Measurements from ENCODE around the gene IL17B. TPM values are rescaled to one million over a fixed set of nuclear protein-coding genes. Genes with fewer than 3 reads are reported as not detected.

The IL17B gene
- total and polyA plus RNA-seq, 3 donors from 2014 or later: 4.7 to 12.4 (median 5.0) TPM

GRCh38 chr5:149358294-149358651 is 20.8 kb downstream of the IL17B start:
- no peaks in the 10 kb centered on the region for H3K36me3 ChIP-seq (ENCODE audit: low read depth, missing control alignments)
- peak overlapping the region; percentile 52 to 77 for H3K27ac ChIP-seq
- H3K4me3 ChIP-seq: peak overlapping the region; percentile 71 to 81
- H3K9me3 ChIP-seq: no peaks in the 10 kb centered on the region
- H3K4me1 ChIP-seq: peaks cover 14% of the 10 kb centered on the region
- WGBS, 2 donors: 0 to 1% methylated on average over 9 to 18 of the region's 18 CpGs
- intact Hi-C loops (cut with DNase I; ENCODE audit: low total_unique reads): no loop called here
- no peaks in the 10 kb centered on the region for H3K27me3 ChIP-seq
- TF ChIP-seq POLR2A (IDR thresholded peaks at IDR 0.05): no peak
- TF ChIP-seq, protein P1, sequence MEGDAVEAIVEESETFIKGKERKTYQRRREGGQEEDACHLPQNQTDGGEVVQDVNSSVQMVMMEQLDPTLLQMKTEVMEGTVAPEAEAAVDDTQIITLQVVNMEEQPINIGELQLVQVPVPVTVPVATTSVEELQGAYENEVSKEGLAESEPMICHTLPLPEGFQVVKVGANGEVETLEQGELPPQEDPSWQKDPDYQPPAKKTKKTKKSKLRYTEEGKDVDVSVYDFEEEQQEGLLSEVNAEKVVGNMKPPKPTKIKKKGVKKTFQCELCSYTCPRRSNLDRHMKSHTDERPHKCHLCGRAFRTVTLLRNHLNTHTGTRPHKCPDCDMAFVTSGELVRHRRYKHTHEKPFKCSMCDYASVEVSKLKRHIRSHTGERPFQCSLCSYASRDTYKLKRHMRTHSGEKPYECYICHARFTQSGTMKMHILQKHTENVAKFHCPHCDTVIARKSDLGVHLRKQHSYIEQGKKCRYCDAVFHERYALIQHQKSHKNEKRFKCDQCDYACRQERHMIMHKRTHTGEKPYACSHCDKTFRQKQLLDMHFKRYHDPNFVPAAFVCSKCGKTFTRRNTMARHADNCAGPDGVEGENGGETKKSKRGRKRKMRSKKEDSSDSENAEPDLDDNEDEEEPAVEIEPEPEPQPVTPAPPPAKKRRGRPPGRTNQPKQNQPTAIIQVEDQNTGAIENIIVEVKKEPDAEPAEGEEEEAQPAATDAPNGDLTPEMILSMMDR (IDR thresholded peaks at IDR 0.05): no peak
- peak; percentile 67 for DNase-seq

DNA sequence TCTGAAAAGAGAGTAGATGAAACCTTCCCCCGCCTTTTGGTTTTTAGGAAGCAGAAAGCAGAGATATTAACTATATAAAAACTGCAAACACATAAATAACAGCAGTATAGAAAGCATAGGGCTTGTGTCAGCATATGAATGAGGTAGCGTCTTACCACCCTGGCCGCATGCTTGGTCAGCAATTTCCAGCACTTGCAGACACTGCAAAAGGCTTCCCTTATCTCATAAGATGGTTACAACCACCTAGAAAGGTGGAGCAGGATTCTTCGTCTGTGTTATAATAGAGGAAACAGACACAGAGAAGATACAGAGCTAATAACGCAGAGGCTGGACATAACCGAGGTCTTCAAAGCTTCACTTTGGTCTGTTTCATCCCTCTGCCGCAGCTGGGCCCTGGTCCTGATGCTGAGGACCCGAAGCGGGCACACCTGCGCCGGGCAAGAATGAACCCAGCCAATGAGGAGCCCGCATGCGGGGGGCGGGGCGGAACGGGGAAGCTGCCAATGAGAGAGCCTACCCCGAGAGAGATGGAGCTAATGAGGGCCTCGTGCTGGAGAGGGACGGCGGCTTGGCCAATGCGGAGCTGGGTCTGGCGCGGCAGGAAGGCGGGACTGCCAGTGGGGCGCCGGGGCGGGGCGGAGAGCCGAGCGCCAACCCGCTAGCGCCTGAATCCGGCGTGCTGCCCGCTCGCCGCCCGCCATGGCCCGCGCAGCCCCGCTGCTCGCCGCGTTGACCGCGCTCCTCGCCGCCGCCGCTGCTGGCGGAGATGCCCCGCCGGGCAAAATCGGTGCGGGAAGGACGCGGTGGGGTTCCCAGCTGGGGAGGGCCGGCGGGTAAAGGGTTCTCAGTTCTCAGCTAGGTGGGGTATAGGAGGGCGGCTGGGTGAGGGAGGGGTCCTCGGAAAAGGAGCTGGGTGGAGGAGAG is 21.5 kb downstream of the IL17B start, which contains the start of gene PCYOX1L:
PCYOX1L (plus strand) TSS at position 677 of the 924 bp plus-strand sequence; CDS start at position 700, 23 bp downstream.
- Histone ChIP-seq H3K4me3 (peak within 1 kb of the TSS; percentile 71 to 81), H3K36me3 (ENCODE audit: low read depth, missing control alignments) (no peaks in the 10 kb centered on the region), H3K27me3 (no peaks in the 10 kb centered on the region), H3K27ac (peak within 1 kb of the TSS; percentile 52 to 77), H3K9me3 (no peaks in the 10 kb centered on the region), H3K4me1 (peaks cover 14% of the 10 kb centered on the region)
- intact Hi-C loops (cut with DNase I; ENCODE audit: low total_unique reads): no loop called here
- TF ChIP-seq POLR2A (IDR thresholded peaks at IDR 0.05): no peak
- TF ChIP-seq, protein P1 (IDR thresholded peaks at IDR 0.05): no peak
- WGBS, 2 donors: 1 to 2% methylated on average over 28 to 59 of the region's 61 CpGs
- peak; percentile 98 for DNase-seq

DNA sequence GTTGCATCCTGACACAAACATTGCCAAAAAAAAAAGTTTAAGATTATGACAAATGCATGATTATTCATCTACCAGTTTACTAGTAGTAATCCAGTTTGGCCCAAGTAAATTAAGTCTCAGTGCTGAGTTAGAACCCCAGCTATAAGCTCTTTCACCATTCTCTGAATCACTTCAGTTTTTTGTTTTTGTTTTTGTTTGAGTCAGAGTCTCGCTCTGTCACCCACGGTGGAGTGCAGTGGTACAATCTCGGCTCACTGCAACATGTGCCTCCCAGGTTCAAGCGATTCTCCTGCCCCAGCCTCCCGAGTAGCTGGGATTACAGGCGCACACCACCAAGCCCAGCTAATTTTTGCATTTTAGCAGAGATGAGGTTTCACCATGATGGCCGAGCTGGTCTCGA is 22.7 kb downstream of the IL17B start:
- no peak overlapping the region for H3K27ac ChIP-seq
- intact Hi-C loops (cut with DNase I; ENCODE audit: low total_unique reads): no loop called here
- 71 to 74% methylated on average over 8 of the region's 8 CpGs for WGBS, 2 donors

DNA sequence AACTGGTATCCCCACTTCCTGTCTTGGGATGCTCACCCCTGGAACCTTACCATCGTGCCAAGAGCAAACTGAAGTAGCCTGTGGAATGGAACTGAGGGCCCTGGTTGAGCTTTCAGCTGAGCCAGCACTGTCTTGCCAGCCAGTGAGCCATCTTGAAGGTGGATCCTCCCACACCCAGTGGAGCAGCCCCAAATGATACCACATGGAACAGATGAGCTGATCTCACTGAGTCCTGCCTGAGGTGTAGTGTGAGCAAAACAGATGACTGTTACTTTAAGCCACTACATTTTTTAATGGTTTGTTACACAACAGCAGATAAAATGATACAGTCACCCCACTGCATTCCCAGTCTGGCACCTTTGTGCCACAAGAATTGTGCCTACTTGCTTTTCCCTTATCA is 23.4 kb downstream of the IL17B start:
- TF ChIP-seq POLR2A (IDR thresholded peaks at IDR 0.05): no peak
- TF ChIP-seq, protein P1 (IDR thresholded peaks at IDR 0.05): no peak
- DNase-seq: no peak
- Histone ChIP-seq H3K9me3 (no peaks in the 10 kb centered on the region), H3K36me3 (ENCODE audit: low read depth, missing control alignments) (no peaks in the 10 kb centered on the region), H3K27me3 (no peaks in the 10 kb centered on the region), H3K4me3 (no peak overlapping the region), H3K27ac (no peak overlapping the region), H3K4me1 (peaks cover 14% of the 10 kb centered on the region)
- intact Hi-C loops (cut with DNase I; ENCODE audit: low total_unique reads): no loop called here
- WGBS, 2 donors: 94% methylated on average over 1 of the region's 1 CpG; no CpG with 5 or more reads in 1 of the 2 donors

More for the DNA sequence above, 22.7 kb downstream of the IL17B start:
- Histone ChIP-seq H3K27me3 (no peaks in the 10 kb centered on the region), H3K4me3 (no peak overlapping the region), H3K9me3 (no peaks in the 10 kb centered on the region), H3K36me3 (ENCODE audit: low read depth, missing control alignments) (no peaks in the 10 kb centered on the region), H3K4me1 (peaks cover 14% of the 10 kb centered on the region)
- DNase-seq: no peak
- TF ChIP-seq, protein P1 (IDR thresholded peaks at IDR 0.05): no peak
- no peak for TF ChIP-seq POLR2A (IDR thresholded peaks at IDR 0.05)
